ENCODE measurements around the gene ATP2A3. TPM values are rescaled to one million over a fixed set of nuclear protein-coding genes. Genes with fewer than 3 reads are reported as not detected.

The ATP2A3 gene
- total RNA-seq (2022; extraction: Qiagen RNA extraction; ENCODE audit: low read depth) = 3.8 to 5.4 TPM (median 4.7 TPM) in 5 replicates

GRCh38 chr17:3964203-3965117 is at the start of gene ATP2A3:
ATP2A3 (minus strand) TSS chr17:3964437; CDS start chr17:3964291, 146 bp downstream.

GRCh38 chr17:3915995-3916696 is 48.1 kb downstream of the ATP2A3 start, which contains the start of gene P2RX1:
P2RX1 (minus strand) TSS chr17:3916465; CDS start chr17:3916225, 240 bp downstream.

GRCh38 chr17:3893003-3893719 is 71.1 kb downstream of the ATP2A3 start, which contains the start of gene CAMKK1:
CAMKK1 (minus strand) TSS chr17:3893053; CDS start chr17:3885687, 7,366 bp downstream.

Other genes with a start within 250 kb of the ATP2A3 start
- gene HASPIN, start 240.5 kb downstream of the ATP2A3 start, total RNA-seq (2022; extraction: Qiagen RNA extraction; ENCODE audit: low read depth) = 12.9 to 15.5 TPM (median 13.7 TPM) in 5 replicates
- gene ITGAE, start 163.2 kb downstream of the ATP2A3 start, total RNA-seq (2022; extraction: Qiagen RNA extraction; ENCODE audit: low read depth) = 97.4 to 103 TPM (median 99.1 TPM) in 5 replicates
- gene NCBP3, start 118.2 kb downstream of the ATP2A3 start, total RNA-seq (2022; extraction: Qiagen RNA extraction; ENCODE audit: low read depth) = 26.8 to 33.9 TPM (median 32.0 TPM) in 5 replicates
- 22.3 to 23.1 TPM (median 22.9 TPM) in 5 replicates for gene CAMKK1, start 71.4 kb downstream of the ATP2A3 start, total RNA-seq (2022; extraction: Qiagen RNA extraction; ENCODE audit: low read depth)
- gene P2RX1, start 48.0 kb downstream of the ATP2A3 start, total RNA-seq (2022; extraction: Qiagen RNA extraction; ENCODE audit: low read depth) = not detected in 5 replicates
- 11.2 to 15.5 TPM (median 14.0 TPM) in 5 replicates for gene ZZEF1, start 178.6 kb upstream of the ATP2A3 start, total RNA-seq (2022; extraction: Qiagen RNA extraction; ENCODE audit: low read depth)
- 15.9 to 21.3 TPM (median 19.4 TPM) in 5 replicates for gene CYB5D2, start 178.8 kb upstream of the ATP2A3 start, total RNA-seq (2022; extraction: Qiagen RNA extraction; ENCODE audit: low read depth)

All from A549 treated with GW870086 at 1 μM for 4 hours (cell line).